Measurements from ENCODE around the gene HES1.

GRCh38 chr3:194087995-194088855, 47.7 kb upstream of the HES1 start:
- no peak for TF ChIP-seq EZH2phosphoT487 (IDR thresholded peaks at IDR 0.05; ENCODE audit: low read depth)
- TF ChIP-seq CTCF (IDR thresholded peaks at IDR 0.05; ENCODE audit: low read depth, low read length), result no peak

Data from OCI-LY3 (cell line).